ENCODE data around the gene OR51B6. TPM values are rescaled to one million over a fixed set of nuclear protein-coding genes. Genes with fewer than 3 reads are reported as not detected.
"Not testable (repeated sequence)": the region's sequence is repeated elsewhere in the genome, so short reads cannot be mapped to it uniquely, and the experiment has no call there.

The OR51B6 gene
- total RNA-seq, 1 donor from 2014 or later: not detected

DNA sequence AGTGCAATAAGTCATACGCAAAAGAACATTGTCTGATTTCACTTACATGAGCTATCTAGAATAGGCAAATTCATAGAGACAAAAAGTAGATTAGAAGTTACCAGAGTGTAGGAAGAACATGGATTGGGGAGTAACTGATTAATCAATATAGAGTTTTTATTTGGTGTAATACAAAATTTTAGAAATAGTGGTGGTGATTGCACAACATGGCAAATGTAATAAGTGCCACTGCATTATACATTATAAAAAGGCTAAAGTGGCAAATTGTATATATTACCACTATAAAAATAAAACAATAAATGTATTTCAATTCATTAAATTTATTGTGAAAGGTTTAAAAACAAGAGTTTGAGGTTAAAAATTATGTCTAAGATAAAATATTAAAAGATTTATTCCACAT is 40.9 kb upstream of the OR51B6 start:
- TF ChIP-seq, protein P1, sequence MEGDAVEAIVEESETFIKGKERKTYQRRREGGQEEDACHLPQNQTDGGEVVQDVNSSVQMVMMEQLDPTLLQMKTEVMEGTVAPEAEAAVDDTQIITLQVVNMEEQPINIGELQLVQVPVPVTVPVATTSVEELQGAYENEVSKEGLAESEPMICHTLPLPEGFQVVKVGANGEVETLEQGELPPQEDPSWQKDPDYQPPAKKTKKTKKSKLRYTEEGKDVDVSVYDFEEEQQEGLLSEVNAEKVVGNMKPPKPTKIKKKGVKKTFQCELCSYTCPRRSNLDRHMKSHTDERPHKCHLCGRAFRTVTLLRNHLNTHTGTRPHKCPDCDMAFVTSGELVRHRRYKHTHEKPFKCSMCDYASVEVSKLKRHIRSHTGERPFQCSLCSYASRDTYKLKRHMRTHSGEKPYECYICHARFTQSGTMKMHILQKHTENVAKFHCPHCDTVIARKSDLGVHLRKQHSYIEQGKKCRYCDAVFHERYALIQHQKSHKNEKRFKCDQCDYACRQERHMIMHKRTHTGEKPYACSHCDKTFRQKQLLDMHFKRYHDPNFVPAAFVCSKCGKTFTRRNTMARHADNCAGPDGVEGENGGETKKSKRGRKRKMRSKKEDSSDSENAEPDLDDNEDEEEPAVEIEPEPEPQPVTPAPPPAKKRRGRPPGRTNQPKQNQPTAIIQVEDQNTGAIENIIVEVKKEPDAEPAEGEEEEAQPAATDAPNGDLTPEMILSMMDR (IDR thresholded peaks at IDR 0.05; ENCODE audit: unreplicated experiment): no peak
- H3K27me3 Mint-ChIP-seq (ENCODE audit: unreplicated experiment): no peaks in the 10 kb centered on the region
- H3K27ac Mint-ChIP-seq (ENCODE audit: unreplicated experiment): no peak overlapping the region
- H3K9me3 Mint-ChIP-seq (ENCODE audit: unreplicated experiment): no peaks in the 10 kb centered on the region
- H3K36me3 Mint-ChIP-seq (ENCODE audit: low read depth, unreplicated experiment): no peaks in the 10 kb centered on the region
- no peak overlapping the region for H3K4me3 Mint-ChIP-seq (ENCODE audit: unreplicated experiment)
- DNase-seq (ENCODE audit: low spot score): no peak
- H3K4me1 Mint-ChIP-seq (ENCODE audit: unreplicated experiment): no peaks in the 10 kb centered on the region

DNA sequence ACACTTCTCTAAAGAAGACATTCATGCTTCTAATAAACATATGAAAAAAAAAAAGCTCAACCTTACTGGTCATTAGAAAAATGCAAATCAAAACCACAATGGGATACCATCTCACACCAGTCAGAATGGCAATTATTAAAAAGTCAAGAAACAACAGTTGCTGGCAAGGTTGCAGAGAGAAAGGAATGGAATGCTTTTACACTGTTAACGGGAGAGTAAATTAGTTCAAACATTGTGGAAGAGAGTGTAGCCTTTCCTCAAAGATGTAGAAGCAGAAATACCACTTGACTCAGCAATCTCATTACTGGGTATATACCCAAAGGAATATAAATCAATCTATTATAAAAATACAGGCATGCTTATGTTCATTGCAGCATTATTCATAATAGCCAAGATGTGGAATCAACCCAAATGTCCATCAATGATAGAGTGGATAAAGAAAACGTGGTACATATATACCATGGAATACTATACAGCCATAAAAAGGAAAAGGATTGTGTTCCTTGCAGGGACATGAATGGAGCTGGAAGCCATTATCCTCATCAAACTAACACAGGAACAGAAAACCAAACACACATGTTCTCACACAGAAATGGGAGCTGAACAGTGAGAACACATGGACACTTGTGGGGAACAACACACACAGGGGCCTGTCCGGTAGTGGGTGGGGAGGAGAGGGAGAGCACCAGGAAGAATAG is 37.8 kb upstream of the OR51B6 start:
- H3K36me3 Mint-ChIP-seq (ENCODE audit: low read depth, unreplicated experiment); H3K4me1 Mint-ChIP-seq (ENCODE audit: unreplicated experiment); H3K9me3 Mint-ChIP-seq (ENCODE audit: unreplicated experiment); H3K27ac Mint-ChIP-seq (ENCODE audit: unreplicated experiment); H3K27me3 Mint-ChIP-seq (ENCODE audit: unreplicated experiment); H3K4me3 Mint-ChIP-seq (ENCODE audit: unreplicated experiment); DNase-seq (ENCODE audit: low spot score): not testable (repeated sequence)

DNA sequence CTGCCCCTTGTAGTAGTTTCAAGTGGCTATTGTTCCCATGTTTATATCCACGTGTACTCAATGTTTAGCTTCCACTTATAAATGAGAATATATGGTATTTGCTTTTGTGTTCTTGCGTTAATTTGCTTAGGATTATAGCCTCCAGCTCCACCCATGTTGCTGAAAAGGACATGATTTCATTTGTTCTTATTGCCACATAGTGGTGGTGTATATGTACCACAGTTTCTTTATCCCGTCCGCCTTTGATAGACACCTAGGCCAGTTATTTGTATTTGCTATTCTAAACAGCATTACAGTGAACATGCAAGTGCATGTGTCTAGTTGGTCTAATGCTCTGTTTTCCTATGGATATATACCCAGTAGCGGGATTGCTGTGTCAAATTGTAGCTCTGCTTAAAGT is 34.0 kb upstream of the OR51B6 start:
- Mint-ChIP-seq H3K36me3 (ENCODE audit: low read depth, unreplicated experiment) (no peaks in the 10 kb centered on the region), H3K4me1 (ENCODE audit: unreplicated experiment) (no peaks in the 10 kb centered on the region), H3K9me3 (ENCODE audit: unreplicated experiment) (no peaks in the 10 kb centered on the region), H3K27me3 (ENCODE audit: unreplicated experiment) (no peaks in the 10 kb centered on the region), H3K27ac (ENCODE audit: unreplicated experiment) (no peak overlapping the region), H3K4me3 (ENCODE audit: unreplicated experiment) (no peak overlapping the region)
- DNase-seq (ENCODE audit: low spot score): no peak
- TF ChIP-seq, protein P1 (IDR thresholded peaks at IDR 0.05; ENCODE audit: unreplicated experiment): no peak

DNA sequence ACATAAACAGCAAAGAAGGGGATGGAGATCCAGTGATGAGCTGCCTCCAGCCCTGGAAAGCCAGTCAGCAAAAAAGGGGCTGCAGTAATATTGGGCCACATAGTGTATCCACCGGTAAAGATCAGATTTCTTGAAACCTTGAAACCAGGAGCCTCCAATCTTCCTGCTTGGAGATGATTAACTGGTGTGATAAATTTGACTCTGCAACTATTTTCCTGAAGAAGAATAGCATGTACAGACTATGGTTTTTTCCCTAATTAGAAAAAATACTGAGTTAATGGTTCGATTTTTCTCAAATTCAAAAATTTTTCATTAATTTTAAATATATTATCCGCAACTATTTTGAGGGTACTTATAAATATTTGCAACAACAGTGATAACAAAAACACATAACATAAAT is 27.1 kb upstream of the OR51B6 start, which contains the start of gene OR51B2:
Gene OR51B2, minus strand, starts transcription at position 101 of the 400 bp plus-strand sequence. Its CDS starts 0 bp downstream, at position 101.
- no peak for DNase-seq (ENCODE audit: low spot score)
- TF ChIP-seq, protein P1 (IDR thresholded peaks at IDR 0.05; ENCODE audit: unreplicated experiment): no peak
- H3K4me3 Mint-ChIP-seq (ENCODE audit: unreplicated experiment): no peak within 1 kb of the TSS
- no peaks in the 10 kb centered on the region for H3K9me3 Mint-ChIP-seq (ENCODE audit: unreplicated experiment)
- no peaks in the 10 kb centered on the region for H3K4me1 Mint-ChIP-seq (ENCODE audit: unreplicated experiment)
- no peak within 1 kb of the TSS for H3K27ac Mint-ChIP-seq (ENCODE audit: unreplicated experiment)
- no peaks in the 10 kb centered on the region for H3K27me3 Mint-ChIP-seq (ENCODE audit: unreplicated experiment)
- H3K36me3 Mint-ChIP-seq (ENCODE audit: low read depth, unreplicated experiment): no peaks in the 10 kb centered on the region

DNA sequence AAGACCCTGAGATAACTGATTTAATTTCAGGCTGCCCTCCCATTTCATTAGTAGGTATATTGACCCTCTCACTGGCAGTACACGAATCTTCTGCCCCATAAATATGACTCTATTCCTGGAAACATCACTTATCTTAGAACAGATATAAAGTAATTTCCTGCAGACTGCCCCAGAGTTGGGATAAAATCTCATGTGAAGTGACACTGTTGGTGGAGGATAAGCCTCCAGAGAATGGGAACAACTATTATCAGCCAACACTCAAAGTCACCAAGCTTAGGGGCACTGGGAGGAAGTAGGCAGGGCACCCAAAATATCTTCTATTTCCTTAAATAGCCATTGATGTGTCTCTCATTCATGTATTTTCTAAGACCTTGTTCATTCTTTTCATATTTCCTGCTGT is 16.1 kb upstream of the OR51B6 start:
- Mint-ChIP-seq H3K27me3 (ENCODE audit: unreplicated experiment) (peaks cover 6% of the 10 kb centered on the region), H3K9me3 (ENCODE audit: unreplicated experiment) (no peaks in the 10 kb centered on the region), H3K36me3 (ENCODE audit: low read depth, unreplicated experiment) (no peaks in the 10 kb centered on the region), H3K27ac (ENCODE audit: unreplicated experiment) (no peak overlapping the region), H3K4me1 (ENCODE audit: unreplicated experiment) (no peaks in the 10 kb centered on the region), H3K4me3 (ENCODE audit: unreplicated experiment) (no peak overlapping the region)
- no peak for DNase-seq (ENCODE audit: low spot score)
- TF ChIP-seq, protein P1 (IDR thresholded peaks at IDR 0.05; ENCODE audit: unreplicated experiment): no peak
